Femur (tissue), 1 donor: Measurements from ENCODE around the gene CABYR.
"Not testable (repeated sequence)": the region's sequence is repeated elsewhere in the genome, so short reads cannot be mapped to it uniquely, and the experiment has no call there.

ENCODE experiments used
- DNase-seq: peaks from one replicate; pipeline ENCODE4 v3.0.0-alpha.2; 2017

CABYR gene

DNA sequence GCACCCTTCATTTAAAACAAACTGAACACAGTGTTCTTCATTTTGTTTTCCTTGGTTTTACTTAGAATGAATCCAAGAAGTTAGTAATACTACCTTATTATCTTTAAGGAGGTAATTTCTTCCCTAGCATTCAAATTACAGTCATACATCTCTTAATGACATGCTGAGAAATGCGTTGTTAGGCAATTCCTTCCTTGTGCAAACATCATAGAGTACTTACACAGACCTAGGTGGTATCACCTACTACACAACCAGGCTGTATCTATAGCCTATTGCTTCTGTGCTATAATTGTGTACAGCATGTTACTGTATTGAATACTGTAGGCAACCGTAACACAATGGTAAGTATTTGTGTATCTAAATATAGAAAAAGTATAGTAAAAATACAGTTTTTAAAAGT is 8.4 kb upstream of the CABYR start:
- no peak for DNase-seq

DNA sequence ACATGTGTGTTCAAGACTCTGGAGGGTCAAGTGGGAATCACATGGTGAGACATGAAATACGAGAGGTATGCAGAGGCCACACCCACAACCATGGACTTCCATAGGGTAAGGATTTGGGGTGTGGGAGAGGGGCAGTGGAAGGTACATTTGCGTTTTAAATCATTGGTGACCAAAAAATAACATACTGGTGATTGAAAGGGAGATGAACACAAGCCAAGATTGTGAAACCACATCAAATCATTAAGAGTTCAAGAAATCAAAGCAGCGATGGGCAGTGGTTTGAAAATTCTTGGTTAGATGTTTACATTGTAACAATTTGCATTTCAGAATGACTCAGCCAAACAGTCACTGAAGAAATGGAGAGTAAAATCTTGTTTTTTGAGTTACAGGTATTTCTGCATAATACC is 1.9 kb upstream of the CABYR start:
- no peak for DNase-seq

DNA sequence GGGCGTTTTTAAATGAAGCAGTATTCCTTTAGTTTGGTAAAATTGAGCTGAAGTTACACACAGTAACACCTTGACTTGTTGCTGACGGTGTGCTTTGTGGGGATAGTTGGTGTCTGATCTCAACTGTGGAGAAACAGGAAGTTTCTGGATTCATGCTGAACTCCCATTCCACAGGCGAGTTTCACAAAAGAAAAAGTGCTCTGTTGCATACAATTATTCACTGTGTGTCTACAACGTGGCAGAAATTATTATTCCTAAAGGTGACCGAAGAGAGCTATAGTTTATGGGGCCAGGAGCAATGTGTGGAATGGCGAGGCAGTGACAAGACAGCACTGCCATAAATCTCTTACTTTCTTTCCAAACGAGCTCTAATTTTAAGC is 463 bp upstream of the CABYR start:
- DNase-seq, result no peak

DNA sequence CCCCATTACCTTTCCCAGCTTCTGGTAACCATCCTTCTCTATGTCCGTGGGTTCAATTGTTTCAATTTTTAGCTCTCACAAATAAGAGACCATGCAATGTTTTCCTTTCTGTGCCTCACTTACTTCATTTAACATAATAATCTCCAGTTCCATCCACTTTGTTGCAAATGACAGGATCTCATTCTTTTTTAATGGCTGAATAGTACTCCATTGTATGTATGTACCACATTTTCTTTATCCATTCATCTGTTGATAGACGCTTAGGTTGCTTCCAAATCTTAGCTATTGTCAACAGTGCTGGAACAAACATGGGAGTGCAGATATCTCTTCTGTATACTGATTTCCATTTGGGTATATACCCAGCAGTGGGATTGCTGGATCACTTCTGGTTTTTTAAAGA is 1.8 kb downstream of the CABYR start:
- DNase-seq, result no peak

DNA sequence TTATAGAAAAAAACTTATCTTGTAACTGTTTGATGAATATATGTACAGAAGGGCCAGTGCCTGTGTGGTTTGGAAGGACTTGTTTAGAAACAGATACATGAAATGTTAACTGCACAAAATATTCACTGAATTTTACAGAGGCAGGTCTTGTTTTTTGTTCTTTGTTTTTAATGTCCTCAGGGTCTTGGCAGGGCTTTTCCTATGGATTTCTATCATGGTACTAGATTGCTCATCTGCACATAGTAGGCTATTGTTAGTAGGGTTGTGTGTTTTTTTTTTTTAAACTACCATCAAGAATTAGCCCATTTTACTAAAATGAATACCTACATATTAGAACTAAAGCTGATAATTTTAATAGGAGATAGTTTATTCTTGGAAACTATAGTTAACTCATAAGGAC is 3.5 kb downstream of the CABYR start:
- DNase-seq, result no peak

DNA sequence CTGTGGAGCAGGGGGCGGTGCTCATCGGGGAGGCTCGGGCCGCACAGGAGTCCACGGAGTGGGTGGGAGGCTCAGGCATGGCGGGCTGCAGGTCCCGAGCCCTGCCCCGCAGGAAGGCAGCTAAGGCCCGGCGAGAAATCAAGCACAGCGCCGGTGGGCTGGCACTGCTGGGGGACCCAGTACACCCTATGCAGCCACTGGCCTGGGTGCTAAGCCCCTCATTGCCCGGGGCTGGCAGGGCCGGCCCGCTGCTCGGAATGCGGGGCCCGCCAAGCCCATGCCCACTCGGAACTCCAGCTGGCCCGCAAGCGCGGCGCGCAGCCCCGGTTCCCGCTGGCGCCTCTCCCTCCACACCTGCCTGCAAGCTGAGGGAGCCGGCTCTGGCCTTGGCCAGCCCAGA is 10.7 kb downstream of the CABYR start:
- not testable (repeated sequence) for DNase-seq

DNA sequence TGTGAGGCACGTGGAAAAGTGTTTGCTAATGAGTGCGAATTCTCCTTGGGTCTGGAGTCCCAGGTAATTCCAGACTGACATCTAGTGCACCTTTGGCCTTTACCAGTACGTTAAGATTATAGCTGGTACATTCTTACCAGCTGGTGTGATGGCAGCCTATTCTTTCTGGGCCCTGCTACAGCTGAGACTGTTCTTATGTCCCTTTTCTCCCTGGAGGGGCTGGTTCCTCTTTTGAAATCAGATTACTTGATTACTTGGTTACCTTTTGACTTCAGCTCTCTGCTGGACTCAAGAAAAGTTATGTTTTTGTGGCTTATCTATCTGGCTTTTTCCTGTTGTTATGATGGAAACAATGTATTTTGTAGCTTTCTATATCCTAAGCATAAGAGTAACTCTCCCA is 14.5 kb downstream of the CABYR start:
- no peak for DNase-seq

DNA sequence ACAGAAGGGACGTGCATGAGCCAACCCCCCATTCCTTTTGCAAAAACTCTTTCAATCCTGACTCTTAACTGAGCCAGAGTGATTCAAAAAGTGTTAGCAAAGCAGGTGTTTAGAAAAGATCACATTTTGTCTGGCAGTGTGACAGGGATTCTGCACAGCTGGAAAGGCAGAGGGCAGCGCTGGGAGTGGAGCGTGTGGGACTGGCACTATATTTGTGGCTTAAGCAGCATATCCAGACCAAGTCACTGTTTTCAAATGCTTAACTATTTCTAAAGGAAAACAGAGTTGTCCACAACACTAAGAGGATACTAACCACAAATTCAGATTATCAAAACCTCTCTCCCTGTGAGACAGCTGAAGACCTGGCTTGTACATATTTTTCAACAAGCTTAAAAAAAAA is 19.0 kb downstream of the CABYR start:
- no peak for DNase-seq

DNA sequence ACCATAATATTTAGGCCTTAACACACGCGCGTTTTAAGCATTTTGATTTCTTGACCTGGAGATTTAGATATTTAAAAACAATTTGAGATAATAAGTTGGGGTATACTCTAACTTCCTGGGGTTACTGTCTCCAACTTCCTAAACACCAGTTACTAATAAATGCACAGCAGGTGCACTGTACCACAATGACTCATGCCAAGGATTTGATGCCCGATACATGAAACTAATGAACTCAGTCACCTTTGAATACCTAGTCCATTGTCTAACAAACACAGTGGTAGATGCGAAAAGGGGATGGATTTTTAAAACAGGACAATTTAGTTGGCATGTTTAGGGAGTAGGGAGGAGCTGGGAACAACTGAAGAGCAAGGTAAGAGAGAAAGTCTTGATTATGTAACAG is 21.2 kb downstream of the CABYR start:
- DNase-seq, result no peak

DNA sequence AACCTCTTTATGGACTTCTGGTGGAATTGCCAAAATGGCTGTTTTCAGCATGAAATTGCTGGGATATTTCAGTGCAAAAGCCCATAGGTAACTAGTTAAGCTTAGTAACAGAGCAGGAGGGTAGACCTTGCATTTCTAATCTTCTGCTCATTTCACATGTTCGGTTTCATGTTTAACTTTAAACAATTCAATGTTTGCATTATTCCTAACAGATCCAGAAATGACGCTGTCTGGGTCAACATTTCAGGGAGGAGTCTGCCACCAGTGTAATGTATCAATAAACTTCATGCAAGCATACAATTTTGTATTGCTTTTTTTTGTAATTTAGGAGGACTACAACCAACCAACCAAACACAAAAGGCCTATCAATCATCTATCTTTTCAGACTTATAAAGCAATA is 22.4 kb downstream of the CABYR start:
- DNase-seq, result no peak

DNA sequence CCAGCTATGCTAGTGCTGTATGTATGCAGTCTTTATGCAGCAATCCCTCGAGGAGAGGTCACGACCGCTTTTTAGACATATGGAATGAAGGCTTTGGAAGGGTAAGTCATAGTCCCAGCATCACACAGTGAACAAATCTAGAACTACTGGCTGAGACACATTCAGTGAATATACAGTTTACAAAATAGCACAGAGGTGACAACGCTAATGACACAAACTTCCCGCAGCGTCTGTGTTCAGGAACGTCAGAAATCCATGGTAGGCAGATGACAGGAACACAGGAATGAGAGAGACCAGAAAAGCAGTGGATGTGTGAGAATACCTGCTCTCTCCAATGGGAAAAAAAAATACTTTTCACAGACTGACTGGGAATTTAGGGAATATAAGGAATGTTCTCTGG is 29.6 kb downstream of the CABYR start:
- DNase-seq, result no peak

DNA sequence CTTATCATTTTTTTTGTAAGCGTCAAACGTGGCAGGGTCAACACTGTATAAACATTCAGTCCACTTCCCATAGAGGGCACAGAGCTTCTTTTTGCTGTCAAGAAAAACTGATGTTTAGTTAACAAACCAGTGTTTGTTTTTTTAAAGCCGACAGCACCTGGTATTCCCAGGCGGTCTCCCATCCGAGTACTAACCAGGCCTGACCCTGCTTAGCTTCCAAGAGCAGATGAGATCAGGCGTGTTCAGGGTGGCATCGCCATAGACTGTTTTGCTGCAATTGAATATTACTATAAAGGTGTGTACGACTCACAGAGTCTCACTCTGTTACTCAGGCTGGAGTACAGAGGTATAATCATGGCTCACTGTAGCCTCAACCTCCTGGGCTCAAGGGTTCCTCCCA is 31.5 kb downstream of the CABYR start:
- DNase-seq, result no peak

DNA sequence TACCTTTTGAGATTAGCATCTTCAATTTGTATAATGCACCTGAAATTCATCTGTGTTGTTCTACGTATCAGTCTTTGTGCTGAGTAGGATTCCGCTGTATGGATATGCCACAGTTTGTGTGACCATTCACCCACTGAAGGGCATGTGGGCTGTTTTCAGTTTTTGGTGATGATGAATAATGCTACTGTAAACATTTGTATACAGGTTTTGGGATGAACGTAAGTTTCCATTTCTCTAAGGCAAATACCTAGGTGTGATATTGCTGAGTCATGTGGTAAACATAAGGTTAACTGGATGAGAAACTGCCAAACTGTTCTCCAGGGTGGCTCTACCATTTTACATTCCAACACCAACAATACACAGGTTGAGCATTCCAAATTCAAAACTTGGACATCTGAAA is 35.1 kb downstream of the CABYR start:
- no peak for DNase-seq

DNA sequence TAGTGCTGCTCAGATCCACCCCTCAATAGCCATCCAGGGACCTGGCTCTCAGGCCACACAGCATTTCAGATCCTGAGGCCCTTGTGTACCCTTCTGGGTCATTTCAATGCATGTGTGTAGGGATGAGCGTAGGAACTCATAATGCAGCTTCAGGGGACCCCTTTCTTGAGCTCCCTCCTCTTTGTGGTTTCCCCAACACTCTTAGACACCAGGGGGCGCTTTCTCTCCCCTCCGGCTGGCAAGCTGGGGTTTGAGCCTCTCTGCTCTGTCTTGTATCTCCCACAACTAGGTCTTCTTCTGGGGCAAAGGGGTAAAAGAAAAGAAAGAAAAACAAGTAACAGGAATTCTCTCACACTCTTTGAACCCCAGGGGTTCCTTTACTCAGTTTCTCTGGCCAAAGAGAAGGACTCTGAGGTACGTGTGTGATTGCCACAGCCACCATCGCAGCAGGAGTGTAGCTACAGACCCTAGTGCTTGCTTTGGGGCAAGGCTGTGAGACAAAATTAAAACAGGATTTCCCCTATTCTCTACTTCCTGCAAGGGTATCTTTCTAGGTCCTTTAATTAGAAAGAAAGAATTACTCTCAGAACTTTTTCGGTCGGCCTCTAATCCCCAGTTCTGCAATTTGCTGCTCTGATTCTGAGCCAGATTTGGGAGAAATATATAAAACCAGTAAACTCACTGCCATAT is 38.0 kb downstream of the CABYR start:
- DNase-seq, result peak; percentile 54

DNA sequence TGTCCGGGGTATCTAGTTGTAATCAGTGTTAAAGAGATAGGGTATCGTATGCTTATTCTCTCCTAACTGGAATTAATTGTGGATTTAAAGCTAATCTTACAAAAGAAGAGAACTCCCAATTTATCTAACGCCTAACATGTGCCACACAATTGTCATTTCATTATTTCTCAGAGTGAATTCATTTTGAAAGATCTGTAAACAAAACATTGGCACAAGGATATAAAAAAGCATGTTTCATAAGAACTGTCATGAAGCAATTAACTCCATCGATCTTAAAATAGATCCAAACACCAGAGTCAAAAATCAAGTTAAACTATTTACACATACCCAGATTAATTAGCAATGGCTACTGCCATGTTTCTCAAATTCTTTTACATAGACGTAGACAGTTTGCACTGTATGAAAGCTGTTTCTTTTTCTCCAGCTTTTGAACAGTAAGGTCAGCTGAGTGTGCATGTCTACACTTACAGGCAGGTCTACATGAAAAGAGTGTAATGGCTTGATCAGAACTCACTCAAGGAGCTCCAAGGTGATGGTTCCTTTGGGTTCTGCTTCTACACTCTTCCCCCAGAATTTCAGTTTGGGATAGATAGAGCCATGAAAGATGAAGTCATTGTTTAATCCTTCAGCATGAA is 38.8 kb downstream of the CABYR start:
- no peak for DNase-seq

DNA sequence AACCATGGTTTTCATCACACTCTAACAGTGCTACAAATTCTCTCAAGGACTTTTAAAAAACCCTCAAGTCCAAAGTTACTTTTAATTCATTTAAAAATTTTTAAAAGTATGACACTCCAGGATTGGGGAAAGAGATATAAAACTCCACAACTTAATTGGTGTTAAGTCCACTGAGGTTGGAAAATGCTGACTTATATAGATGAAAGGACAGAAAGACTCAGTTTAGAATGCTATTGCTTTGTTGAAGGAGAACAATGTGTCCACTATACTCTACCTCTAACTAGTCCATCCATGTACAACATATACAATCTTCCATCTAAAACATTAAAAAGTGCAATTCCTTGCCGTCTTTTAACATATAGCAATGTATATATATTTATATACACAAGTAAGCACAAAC is 41.2 kb downstream of the CABYR start:
- DNase-seq, result no peak

DNA sequence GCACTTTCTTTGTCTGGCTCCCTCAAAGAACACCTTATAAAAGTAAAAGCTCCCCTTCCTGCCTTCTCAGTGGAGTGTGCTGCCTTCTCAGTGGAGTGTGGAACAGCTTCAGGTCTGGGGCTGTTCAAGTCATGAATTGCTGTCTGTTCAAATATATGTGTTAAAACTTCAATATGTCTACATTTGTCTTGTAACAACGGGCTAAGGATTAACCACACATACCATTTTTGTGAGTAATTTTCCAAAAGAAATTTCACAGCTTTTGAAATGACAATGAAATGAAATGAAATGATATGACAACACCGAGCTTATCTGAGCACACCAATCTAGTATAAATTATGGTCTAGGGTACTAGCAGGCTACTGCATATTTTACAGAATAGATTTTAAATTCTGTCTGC is 42.9 kb downstream of the CABYR start:
- no peak for DNase-seq

DNA sequence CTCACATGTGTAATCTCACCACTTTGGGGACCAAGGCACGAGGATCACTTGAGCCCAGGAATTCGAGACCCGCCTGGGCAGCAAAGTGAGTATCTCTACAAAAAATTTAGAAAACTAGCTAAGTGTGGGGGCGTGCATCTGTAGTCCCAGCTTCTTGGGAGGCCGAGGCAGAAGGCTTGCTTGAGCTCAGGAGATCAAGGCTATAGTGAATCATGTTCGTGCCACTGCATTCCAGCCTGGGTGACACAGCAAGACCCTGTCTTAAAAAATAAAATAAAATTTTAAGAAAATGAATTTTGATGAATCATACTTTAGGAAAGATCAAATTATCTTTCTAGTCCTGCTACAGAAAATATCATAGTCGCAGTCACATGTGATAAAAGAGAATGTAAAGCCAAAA is 46.9 kb downstream of the CABYR start:
- no peak for DNase-seq

DNA sequence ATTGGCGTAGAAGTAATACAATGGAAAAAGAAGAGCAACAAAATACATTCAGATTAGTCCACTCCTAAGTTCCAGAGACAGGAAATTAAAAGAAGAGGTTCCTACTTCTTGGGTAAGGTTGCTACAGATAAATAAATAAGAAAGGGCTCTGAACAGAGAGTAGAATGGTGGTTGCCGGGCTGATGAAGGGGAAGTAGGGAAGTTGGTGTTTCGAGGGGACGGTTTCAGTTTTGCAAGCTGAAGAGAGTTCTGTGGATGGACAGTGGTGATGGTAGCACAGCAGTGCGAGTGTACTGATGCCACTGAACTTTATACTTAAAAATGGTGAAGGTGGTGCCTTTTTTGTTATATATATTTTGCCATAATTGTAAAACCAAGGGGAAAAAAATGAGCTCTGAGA is 48.2 kb downstream of the CABYR start:
- DNase-seq, result no peak

DNA sequence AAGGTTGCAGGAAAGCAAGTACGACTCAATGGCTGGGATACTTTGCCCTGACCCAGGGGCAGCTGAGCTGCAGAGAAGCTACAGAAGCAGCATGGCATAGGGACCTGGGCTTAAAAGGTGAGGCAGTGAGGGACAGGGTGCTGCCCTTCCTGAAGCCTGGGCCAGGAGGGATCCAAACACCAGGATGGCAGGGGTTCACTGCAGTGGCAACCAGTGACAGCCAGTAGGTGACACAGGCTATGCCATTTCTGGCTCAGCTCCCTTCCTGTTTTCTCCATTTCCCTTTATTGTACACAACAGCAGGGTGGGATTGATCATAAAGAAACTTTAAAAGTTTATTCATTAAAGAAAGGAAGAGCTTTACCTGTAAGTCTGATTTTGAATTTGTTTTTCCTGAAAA is 48.8 kb downstream of the CABYR start:
- DNase-seq, result no peak

DNA sequence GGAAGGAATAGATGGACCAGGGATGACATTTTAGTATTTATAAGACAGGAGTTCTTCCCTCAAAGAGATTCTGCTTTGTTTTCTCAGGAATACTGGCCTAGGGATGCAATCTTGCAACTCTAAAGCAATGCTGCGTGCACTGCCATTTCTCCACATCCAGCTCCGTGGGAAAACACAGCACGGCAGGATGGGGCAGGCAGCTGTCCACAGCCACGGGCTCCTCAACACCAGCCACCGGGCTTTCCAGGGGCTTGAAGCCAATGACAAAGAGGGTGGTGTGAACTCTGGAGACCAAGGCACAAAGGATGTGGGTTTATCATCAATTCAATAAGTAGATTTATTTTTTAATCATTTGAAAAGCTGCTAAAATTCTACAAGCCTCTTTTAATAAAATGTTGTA is 49.3 kb downstream of the CABYR start:
- DNase-seq, result no peak

DNA sequence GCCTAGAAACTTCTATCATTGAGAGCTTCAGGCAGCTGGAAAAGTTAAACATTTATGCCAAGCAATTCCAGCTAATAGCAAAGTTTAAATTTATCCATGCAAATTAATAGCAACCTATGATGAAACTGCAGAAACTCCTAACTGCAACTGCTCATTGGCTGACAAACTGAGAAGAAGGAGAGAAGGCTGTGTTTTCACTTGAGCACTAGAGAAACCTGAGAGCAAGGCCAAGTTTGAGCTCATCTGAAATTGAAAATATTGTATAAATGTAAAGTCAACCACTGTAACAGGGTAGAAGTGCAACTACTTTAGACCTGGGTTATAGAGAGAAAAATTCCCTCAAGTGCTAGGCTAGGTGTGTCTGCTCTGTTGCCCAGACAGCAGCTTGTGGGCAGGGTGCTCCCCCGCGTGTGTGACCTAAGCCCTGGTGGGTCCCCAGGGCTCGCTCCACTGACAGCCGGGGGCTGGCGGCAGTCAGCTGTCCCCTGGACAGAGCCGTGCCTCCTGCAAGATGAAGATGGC is 50.2 kb downstream of the CABYR start:
- no peak for DNase-seq

DNA sequence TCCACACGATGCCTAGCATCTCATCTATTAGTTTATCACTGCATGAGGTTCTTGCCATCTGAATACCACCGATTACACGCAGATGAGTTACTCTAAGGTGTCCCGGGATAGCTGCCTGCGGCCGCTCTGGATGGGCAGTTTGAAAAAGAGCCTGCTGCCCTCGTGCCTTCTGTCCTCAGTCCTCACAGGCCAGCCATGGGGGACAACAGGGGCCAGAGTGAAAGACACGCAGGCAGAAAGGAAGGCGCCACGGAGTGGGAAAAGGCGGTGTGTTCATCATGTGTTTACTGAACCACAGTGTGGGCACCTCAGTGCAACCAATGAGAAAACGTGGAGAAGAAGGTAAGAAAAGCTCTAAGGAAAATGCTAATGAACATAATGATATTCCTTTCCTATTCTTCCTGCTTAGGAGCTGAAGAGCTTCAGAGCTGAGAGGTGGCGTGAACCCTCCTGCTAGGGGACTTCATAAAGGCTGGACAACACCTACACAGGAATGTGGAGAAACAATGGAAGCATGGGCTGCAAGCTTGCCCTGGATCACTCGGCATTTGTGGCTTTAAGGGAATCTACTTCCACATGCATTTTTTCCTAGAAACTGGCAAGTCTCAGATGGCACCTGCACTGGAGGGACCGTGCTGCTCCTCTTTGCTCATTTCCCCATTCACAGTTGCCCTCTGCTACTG is 50.9 kb downstream of the CABYR start:
- no peak for DNase-seq

DNA sequence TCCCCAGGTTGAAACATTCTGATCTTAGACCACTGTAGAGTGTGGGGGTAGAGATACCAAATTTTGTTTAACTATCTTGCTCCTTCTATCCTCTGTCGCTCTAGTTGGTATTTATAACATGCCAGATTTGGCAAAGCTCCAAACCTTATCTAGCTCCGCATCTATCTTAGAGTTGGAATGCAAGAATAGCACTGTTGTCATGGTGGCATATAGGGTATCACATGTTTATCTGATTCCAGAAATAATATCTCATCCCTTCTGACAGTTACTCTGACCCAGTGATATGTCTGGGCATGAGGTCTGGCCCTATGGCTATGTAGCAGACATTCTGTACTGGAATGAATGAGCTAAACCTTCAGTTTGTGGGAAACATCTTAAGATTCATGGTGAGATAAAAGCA is 51.7 kb downstream of the CABYR start:
- DNase-seq, result no peak
